Endothelial cell of umbilical vein (primary cell): ENCODE measurements around the gene CIROP. TPM values are rescaled to one million over a fixed set of nuclear protein-coding genes. Genes with fewer than 3 reads are reported as not detected.

Source experiments
- BruUV-seq: library from RNA; stranded (reverse); fragments of 400-500 nt; replicated peaks from 2 replicates; lab custom pipeline; 2021; lab: Mats Ljungman, UMichigan
- CTCF ChIA-PET: fragments of 300-600, 350-600 bp; sonication (Branson Sonifier 250); formaldehyde crosslinking; loops from one replicate; lab custom pipeline; 2021; ENCODE audit warnings: antibody characterized with exemption, inconsistent platforms; lab: Charles Lee
- POLR2A ChIA-PET: fragments of 300-600, 350-600 bp; sonication (Branson Sonifier 250); formaldehyde crosslinking; loops from one replicate; lab custom pipeline; 2021; ENCODE audit warnings: antibody characterized with exemption, inconsistent platforms; lab: Charles Lee
- DNase-seq: peaks from one replicate; pipeline ENCODE4 v3.0.0-alpha.2; 2011; ENCODE audit warnings: low read depth, low spot score
- FAIRE-seq: peaks from 2 replicates; lab custom pipeline; 2011; peaks lifted over from hg19 to GRCh38; lab: Jason Lieb, UNC
- H2AFZ ChIP-seq: 2 replicates; pipeline ENCODE4 v1.6.0; 2012; ENCODE audit warnings: low read depth, low read length, control low read depth, inconsistent platforms
- H3K27ac ChIP-seq: 2 replicates; pipeline ENCODE4 v1.5.1; 2011; ENCODE audit warnings: low read depth, mild to moderate bottlenecking, control low read depth, low read length, moderate library complexity; ENCODE audit not compliant: insufficient read depth
- H3K27me3 ChIP-seq, 2 experiments: 2 replicates each; pipeline versions ENCODE4 v1.6.0 to v1.6.1; 2011; ENCODE audit warnings: low read length in 2 of 2, mixed read lengths in 1 of 2; ENCODE audit not compliant: control insufficient read depth in 2 of 2, insufficient read depth in 2 of 2
- H3K36me3 ChIP-seq, 2 experiments: 2 replicates in 1 of 2; 3 replicates in 1 of 2; pipeline ENCODE4 v1.5.1; 2011; ENCODE audit warnings: low read length in 2 of 2, mild to moderate bottlenecking in 1 of 2, moderate library complexity in 1 of 2; ENCODE audit not compliant: control insufficient read depth in 2 of 2, insufficient read depth in 2 of 2; ENCODE audit errors: extremely low read depth in 1 of 2
- H3K4me1 ChIP-seq: 3 replicates; pipeline ENCODE4 v1.5.1; 2011; ENCODE audit warnings: mild to moderate bottlenecking, low read length; ENCODE audit not compliant: control insufficient read depth, insufficient read depth; ENCODE audit errors: extremely low read depth
- H3K4me2 ChIP-seq: 2 replicates; pipeline ENCODE4 v1.6.1; 2011; ENCODE audit warnings: low read length, control low read depth, mixed read lengths; ENCODE audit not compliant: insufficient read depth
- H3K4me3 ChIP-seq, 3 experiments: fragments of 200-600 bp in 1 of 3; sonication (generic), shearing (Covaris generic) in 1 of 3; replicated peaks in 1 of 3; 2 replicates each; pipeline ENCODE4 v1.5.1; 2011 to 2016; ENCODE audit warnings: control low read depth in 3 of 3, low read length in 3 of 3, mild to moderate bottlenecking in 2 of 3, inconsistent platforms in 1 of 3, low read depth in 1 of 3, moderate library complexity in 1 of 3; ENCODE audit not compliant: insufficient read depth in 1 of 3
- H3K79me2 ChIP-seq: 2 replicates; pipeline ENCODE4 v1.6.0; 2012; ENCODE audit warnings: low read length, inconsistent platforms; ENCODE audit not compliant: control insufficient read depth, insufficient read depth
- H3K9ac ChIP-seq: replicated peaks from 2 replicates; pipeline ENCODE3; 2011; ENCODE audit warnings: low read length, control low read depth; ENCODE audit not compliant: insufficient read depth; ENCODE audit errors: extremely low read depth
- H3K9me1 ChIP-seq: replicated peaks from 3 replicates; pipeline ENCODE4 v1.6.0; 2011; ENCODE audit warnings: mild to moderate bottlenecking, low read length; ENCODE audit not compliant: control insufficient read depth, insufficient read depth; ENCODE audit errors: extremely low read depth
- H3K9me3 ChIP-seq: replicated peaks from 2 replicates; pipeline ENCODE4 v1.5.1; 2012; ENCODE audit warnings: low read length, inconsistent platforms; ENCODE audit not compliant: control insufficient read depth, insufficient read depth
- H4K20me1 ChIP-seq: replicated peaks from 2 replicates; pipeline ENCODE3; 2011; ENCODE audit warnings: mild to moderate bottlenecking, low read length; ENCODE audit not compliant: control insufficient read depth, insufficient read depth; ENCODE audit errors: extremely low read depth
- FOS ChIP-seq: IDR thresholded peaks from 2 replicates; pipeline ENCODE4 v1.6.1; 2011; ENCODE audit warnings: mild to moderate bottlenecking, low read length, moderate library complexity, borderline replicate concordance; ENCODE audit not compliant: insufficient read depth
- GATA2 ChIP-seq: IDR thresholded peaks from 2 replicates; pipeline ENCODE4 v1.7.0; 2011; ENCODE audit warnings: low read depth, mild to moderate bottlenecking, moderate library complexity, mixed read lengths, low read length; ENCODE audit not compliant: insufficient read length, insufficient read depth
- JUN ChIP-seq: IDR thresholded peaks from 2 replicates; pipeline ENCODE4 v1.6.1; 2011; ENCODE audit warnings: borderline replicate concordance, low read depth; ENCODE audit not compliant: insufficient read length, insufficient read depth
- MYC ChIP-seq: IDR thresholded peaks from one replicate; pipeline ENCODE4 v1.6.1; 2011; ENCODE audit warnings: mild to moderate bottlenecking, low read depth, low read length
- POLR2A ChIP-seq: IDR thresholded peaks from 2 replicates; pipeline ENCODE4 v1.6.1; 2012; ENCODE audit warnings: low read depth, mild to moderate bottlenecking, control low read depth, low read length
- POLR2AphosphoS5 ChIP-seq: IDR thresholded peaks from 2 replicates; pipeline ENCODE4 v1.6.1; 2012; ENCODE audit warnings: low read depth, mild to moderate bottlenecking, control low read depth, low read length, moderate library complexity; ENCODE audit not compliant: insufficient read depth
- dilution Hi-C: fragments of 300-500 bp; cut with MboI; formaldehyde crosslinking; loops from one replicate; pipeline ENCODE4 v1.15.0; 2019; ENCODE audit warnings: low sequenced_read_pairs; ENCODE audit not compliant: extremely low pct_ligation_motif_present
- intact Hi-C: fragments of 100-400 bp; cut with micrococcal nuclease; formaldehyde crosslinking; loops from one replicate; pipeline ENCODE4 v1.10.0; 2022
- polyA plus RNA-seq, 4 experiments: library from polyadenylated mRNA; depleted of rRNA in 3 of 4; stranded (reverse) in 3 of 4; unstranded in 1 of 4; fragments of >200 nt; gene quantifications; 2 replicates each; pipeline versions ENCODE4 v1.2.1 to v1.2.3, GENCODE V29; 2011 to 2012; ENCODE audit warnings: missing spikeins in 1 of 4
- total RNA-seq: library from RNA; stranded (reverse); gene quantifications from 2 replicates; pipeline ENCODE4 v1.2.3, GENCODE V29; 2021
- TF ChIP-seq, protein P1 (sequence below), 2 donors: IDR thresholded peaks; 1 replicate in 1 of 2; 2 replicates in 1 of 2; pipeline ENCODE4 v1.5.1; 2011; ENCODE audit warnings: low read length in 2 of 2, mild to moderate bottlenecking in 2 of 2, moderate library complexity in 2 of 2, control low read depth in 1 of 2, inconsistent platforms in 1 of 2, low read depth in 1 of 2; ENCODE audit not compliant: insufficient read depth in 1 of 2; ENCODE audit errors: extremely low read depth in 1 of 2
- TF ChIP-seq, protein P2 (sequence below): IDR thresholded peaks from 2 replicates; pipeline ENCODE4 v1.6.1; 2011; ENCODE audit not compliant: insufficient read depth, insufficient read length

The CIROP gene
- total and polyA plus RNA-seq, 2 donors (not counting 3 experiments of a cell fraction or from before 2014, with no cell fraction given), result not detected

DNA sequence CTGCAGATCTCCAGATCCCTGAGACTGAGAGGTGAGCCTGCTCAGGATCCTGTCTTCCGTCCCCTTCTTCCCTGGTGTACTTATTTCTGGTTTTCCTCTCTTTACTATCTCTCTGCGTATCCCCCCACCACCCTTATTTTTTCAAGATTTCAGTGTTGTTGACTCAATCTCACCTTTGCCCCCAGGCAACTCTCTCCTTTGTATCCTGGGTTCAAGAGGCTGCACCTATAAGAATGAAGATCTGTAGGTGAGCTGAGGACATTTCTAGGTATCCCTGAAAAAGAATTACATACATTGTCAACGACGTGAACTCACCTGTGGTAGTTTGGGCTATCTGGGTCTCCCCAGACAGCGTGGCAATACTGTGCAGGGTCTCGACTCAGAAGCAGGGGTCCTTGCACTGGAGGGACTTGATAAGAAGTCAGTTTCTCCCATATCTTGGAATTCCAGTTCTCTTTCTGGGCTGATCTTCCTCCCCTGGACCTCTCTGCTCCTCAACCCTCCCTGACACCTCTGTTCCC, 659 bp downstream of the CIROP start:
- no peaks in the 10 kb centered on the region for H3K9me1 ChIP-seq
- no peak overlapping the region for H2AFZ ChIP-seq
- CTCF ChIA-PET, result interaction anchor here (1.3 to 1.5 kb wide), 2 partner anchors 16 to 35 kb away, joined by 3 to 5 read pairs; no protein-coding TSS in a partner anchor

DNA sequence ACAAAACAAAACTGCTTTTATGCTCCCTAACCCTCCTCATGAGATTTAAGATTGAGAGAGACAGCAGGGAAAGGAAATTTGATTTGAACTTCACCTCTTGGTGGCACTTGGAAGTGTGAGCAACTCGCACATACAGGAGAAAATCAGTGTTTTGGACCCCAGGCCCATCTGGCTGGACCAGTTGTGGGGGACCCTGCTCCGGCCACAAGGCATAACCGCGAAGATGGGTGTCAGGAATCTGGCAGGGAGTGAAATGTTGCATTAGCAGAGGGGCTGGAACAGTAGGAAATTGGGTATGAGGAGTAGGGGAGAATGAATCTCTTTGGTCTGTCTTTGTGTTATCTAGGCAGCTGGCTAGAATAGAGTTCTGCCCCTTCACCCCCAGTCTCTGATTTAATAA, 1.2 kb downstream of the CIROP start:
- no peak overlapping the region for H2AFZ ChIP-seq
- H3K4me1 ChIP-seq, result no peaks in the 10 kb centered on the region
- dilution Hi-C loops (no loop called here), intact Hi-C loops (no loop called here)
- DNase-seq (no peak), FAIRE-seq (no peak)
- no peak overlapping the region for H3K4me3 ChIP-seq
- ChIA-PET POLR2A (no interaction called here), CTCF (interaction anchor here (1.3 to 1.5 kb wide), 2 partner anchors 17 to 35 kb away, joined by 3 to 5 read pairs; no protein-coding TSS in a partner anchor)
- H3K4me2 ChIP-seq, result no peak overlapping the region
- no peaks in the 10 kb centered on the region for H3K9me3 ChIP-seq
- H3K9me1 ChIP-seq, result no peaks in the 10 kb centered on the region
- no TSS peak for BruUV-seq
- H3K27ac ChIP-seq, result no peak overlapping the region
- H3K27me3 ChIP-seq, result no peaks in the 10 kb centered on the region
- H4K20me1 ChIP-seq, result no peaks in the 10 kb centered on the region
- no peak for TF ChIP-seq FOS
- no peak for TF ChIP-seq GATA2
- TF ChIP-seq JUN, result no peak
- no peak for TF ChIP-seq MYC
- TF ChIP-seq, protein P1, sequence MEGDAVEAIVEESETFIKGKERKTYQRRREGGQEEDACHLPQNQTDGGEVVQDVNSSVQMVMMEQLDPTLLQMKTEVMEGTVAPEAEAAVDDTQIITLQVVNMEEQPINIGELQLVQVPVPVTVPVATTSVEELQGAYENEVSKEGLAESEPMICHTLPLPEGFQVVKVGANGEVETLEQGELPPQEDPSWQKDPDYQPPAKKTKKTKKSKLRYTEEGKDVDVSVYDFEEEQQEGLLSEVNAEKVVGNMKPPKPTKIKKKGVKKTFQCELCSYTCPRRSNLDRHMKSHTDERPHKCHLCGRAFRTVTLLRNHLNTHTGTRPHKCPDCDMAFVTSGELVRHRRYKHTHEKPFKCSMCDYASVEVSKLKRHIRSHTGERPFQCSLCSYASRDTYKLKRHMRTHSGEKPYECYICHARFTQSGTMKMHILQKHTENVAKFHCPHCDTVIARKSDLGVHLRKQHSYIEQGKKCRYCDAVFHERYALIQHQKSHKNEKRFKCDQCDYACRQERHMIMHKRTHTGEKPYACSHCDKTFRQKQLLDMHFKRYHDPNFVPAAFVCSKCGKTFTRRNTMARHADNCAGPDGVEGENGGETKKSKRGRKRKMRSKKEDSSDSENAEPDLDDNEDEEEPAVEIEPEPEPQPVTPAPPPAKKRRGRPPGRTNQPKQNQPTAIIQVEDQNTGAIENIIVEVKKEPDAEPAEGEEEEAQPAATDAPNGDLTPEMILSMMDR (IDR thresholded peaks at IDR 0.05; ENCODE audit: extremely low read depth in 1 of 2, insufficient read depth in 1 of 2, low read depth in 1 of 2, low read length in 2 of 2), result no peak
- TF ChIP-seq, protein P2, sequence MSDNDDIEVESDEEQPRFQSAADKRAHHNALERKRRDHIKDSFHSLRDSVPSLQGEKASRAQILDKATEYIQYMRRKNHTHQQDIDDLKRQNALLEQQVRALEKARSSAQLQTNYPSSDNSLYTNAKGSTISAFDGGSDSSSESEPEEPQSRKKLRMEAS, result no peak
- no peak for TF ChIP-seq POLR2A
- TF ChIP-seq POLR2AphosphoS5, result no peak
- H3K79me2 ChIP-seq, result peaks cover 5% of the 10 kb centered on the region
- H3K9ac ChIP-seq, result no peak overlapping the region
- peaks cover 0 to 3% of the 10 kb centered on the region in 2 experiments for H3K36me3 ChIP-seq

More for the DNA sequence above, 659 bp downstream of the CIROP start:
- Histone ChIP-seq H3K27me3 (no peaks in the 10 kb centered on the region), H4K20me1 (no peaks in the 10 kb centered on the region), H3K36me3 (peaks cover 0 to 2% of the 10 kb centered on the region in 2 experiments), H3K4me2 (no peak overlapping the region), H3K27ac (no peak overlapping the region), H3K4me1 (no peaks in the 10 kb centered on the region), H3K79me2 (peaks cover 2% of the 10 kb centered on the region), H3K9ac (no peak overlapping the region), H3K9me3 (no peaks in the 10 kb centered on the region), H3K4me3 (no peak overlapping the region)
- TF ChIP-seq, protein P1 (IDR thresholded peaks at IDR 0.05; ENCODE audit: extremely low read depth in 1 of 2, insufficient read depth in 1 of 2, low read depth in 1 of 2, low read length in 2 of 2), result no peak
- TF ChIP-seq MYC, result no peak
- no peak for TF ChIP-seq FOS
- TF ChIP-seq JUN, result no peak
- no peak for TF ChIP-seq POLR2AphosphoS5
- BruUV-seq, result no TSS peak
- FAIRE-seq, result no peak
- dilution Hi-C loops (no loop called here), intact Hi-C loops (no loop called here)
- DNase-seq, result no peak
- POLR2A ChIA-PET, result no interaction called here
